Upper lobe of right lung (tissue), 1 donor: ENCODE measurements around the gene PRPF6. TPM values are rescaled to one million over a fixed set of nuclear protein-coding genes. Genes with fewer than 3 reads are reported as not detected.
"Not testable (repeated sequence)": the region's sequence is repeated elsewhere in the genome, so short reads cannot be mapped to it uniquely, and the experiment has no call there.

Source experiments
- ATAC-seq: fragments of 200-7000 bp; cut with Tn5 transposase; one replicate; pipeline ENCODE4 v1.9.1; 2020; ENCODE audit warnings: mild to moderate bottlenecking, moderate library complexity
- DNase-seq: peaks from one replicate; pipeline ENCODE4 v3.0.0-alpha.2; 2020
- H3K27ac ChIP-seq: fragments of 200-600 bp; one replicate; pipeline ENCODE4 v1.8.0; 2022
- H3K27me3 ChIP-seq: fragments of 200-600 bp; one replicate; pipeline ENCODE4 v1.8.0; 2022; ENCODE audit warnings: mild to moderate bottlenecking
- H3K36me3 ChIP-seq: fragments of 200-600 bp; one replicate; pipeline ENCODE4 v1.8.0; 2022
- H3K4me1 ChIP-seq: fragments of 200-600 bp; one replicate; pipeline ENCODE4 v1.8.0; 2022
- H3K4me3 ChIP-seq: fragments of 200-600 bp; one replicate; pipeline ENCODE4 v1.8.0; 2022; ENCODE audit warnings: mild to moderate bottlenecking
- H3K9me3 ChIP-seq: fragments of 200-600 bp; one replicate; pipeline ENCODE4 v1.8.0; 2022
- CTCF ChIP-seq: fragments of 200-600 bp; IDR thresholded peaks from one replicate; pipeline ENCODE4 v1.8.0; 2022; ENCODE audit warnings: antibody characterized with exemption
- intact Hi-C: fragments of 100-400 bp; cut with DNase I; formaldehyde crosslinking; loops from one replicate; pipeline ENCODE4 v1.11.0; 2022
- total RNA-seq: library from RNA; stranded (reverse); fragmentation: NEBNext Ultra II Directional; extraction: Animal tissue kit (Norgen Biotek cat#: 25700); gene quantifications from one replicate; pipeline ENCODE4 v1.2.1, GENCODE V29; 2021
- donor health status: DM: no; HTN: yes; CAD: no; lungs with severe emphysema.

The PRPF6 gene
- total RNA-seq, 1 donor from 2014 or later: 58.9 TPM

GRCh38 chr20:64006902-64007301 is 26.0 kb downstream of the PRPF6 start:
- Histone ChIP-seq H3K36me3 (peaks cover 89% of the 10 kb centered on the region), H3K27ac (no peak overlapping the region), H3K27me3 (no peaks in the 10 kb centered on the region), H3K4me3 (no peak overlapping the region), H3K4me1 (peaks cover 4% of the 10 kb centered on the region), H3K9me3 (no peaks in the 10 kb centered on the region)
- no peak for DNase-seq
- intact Hi-C loops: no loop called here
- no peak for ATAC-seq
- TF ChIP-seq CTCF: no peak

- Histone ChIP-seq H3K27me3 (no peaks in the 10 kb centered on the region), H3K27ac (no peak overlapping the region), H3K36me3 (peaks cover 82% of the 10 kb centered on the region), H3K4me1 (no peaks in the 10 kb centered on the region), H3K9me3 (no peaks in the 10 kb centered on the region), H3K4me3 (no peak overlapping the region)
- DNase-seq: no peak
- no peak for ATAC-seq
- intact Hi-C loops: no loop called here
- no peak for TF ChIP-seq CTCF
Measured at GRCh38 chr20:64009811-64010387, 29.0 kb downstream of the PRPF6 start.

GRCh38 chr20:64010711-64011237 is 29.8 kb downstream of the PRPF6 start:
- no peak for ATAC-seq
- DNase-seq: no peak
- no peaks in the 10 kb centered on the region for H3K4me1 ChIP-seq
- no peaks in the 10 kb centered on the region for H3K27me3 ChIP-seq
- TF ChIP-seq CTCF: no peak
- H3K36me3 ChIP-seq: peaks cover 82% of the 10 kb centered on the region
- intact Hi-C loops: no loop called here
- no peaks in the 10 kb centered on the region for H3K9me3 ChIP-seq
- H3K27ac ChIP-seq: no peak overlapping the region
- no peak overlapping the region for H3K4me3 ChIP-seq

- Histone ChIP-seq H3K27me3 (no peaks in the 10 kb centered on the region), H3K4me1 (no peaks in the 10 kb centered on the region), H3K9me3 (no peaks in the 10 kb centered on the region), H3K36me3 (peaks cover 82% of the 10 kb centered on the region), H3K27ac (no peak overlapping the region), H3K4me3 (no peak overlapping the region)
- intact Hi-C loops: no loop called here
- DNase-seq: no peak
- TF ChIP-seq CTCF: no peak
- no peak for ATAC-seq
Measured at GRCh38 chr20:64011366-64011779, 30.4 kb downstream of the PRPF6 start.

- H3K4me1 ChIP-seq, H3K9me3 ChIP-seq, H3K4me3 ChIP-seq, DNase-seq, intact Hi-C loops, H3K27me3 ChIP-seq, H3K27ac ChIP-seq, ATAC-seq: not testable (repeated sequence)
- H3K36me3 ChIP-seq: peaks cover 86% of the 10 kb centered on the region
Measured at GRCh38 chr20:64012385-64013154, 31.6 kb downstream of the PRPF6 start.

GRCh38 chr20:64015635-64016034 is 34.7 kb downstream of the PRPF6 start:
- Histone ChIP-seq H3K36me3 (peaks cover 78% of the 10 kb centered on the region), H3K27ac (no peak overlapping the region), H3K9me3 (no peaks in the 10 kb centered on the region), H3K4me1 (no peaks in the 10 kb centered on the region), H3K4me3 (no peak overlapping the region), H3K27me3 (no peaks in the 10 kb centered on the region)
- no peak for DNase-seq
- intact Hi-C loops: no loop called here
- ATAC-seq: no peak
- TF ChIP-seq CTCF: no peak
